GM23338 (cell line): ENCODE data around the gene MPP2. TPM values are rescaled to one million over a fixed set of nuclear protein-coding genes. Genes with fewer than 3 reads are reported as not detected.
A peak's percentile ranks its signal among the peaks of the same experiment; 100 is the strongest.

Experiments used
- ATAC-seq: fragments of 200-7000 bp; cut with Tn5 transposase; 3 replicates; pipeline ENCODE4 v1.9.1; 2020
- DNase-seq: peaks from one replicate; pipeline ENCODE4 v3.0.0-alpha.2; 2015; ENCODE audit warnings: low spot score
- H2AFZ ChIP-seq: fragments of 200-600 bp; sonication (generic); 2 replicates; pipeline ENCODE4 v1.8.0; 2016; ENCODE audit warnings: antibody characterized with exemption, mild to moderate bottlenecking, moderate library complexity
- H3F3A ChIP-seq: fragments of 200-600 bp; sonication (generic); replicated peaks from 2 replicates; pipeline ENCODE4 v1.8.0; 2017; ENCODE audit warnings: antibody characterized with exemption, mixed run types, low read depth
- H3K27ac ChIP-seq: fragments of 200-600 bp; sonication (generic); 2 replicates; pipeline ENCODE4 v1.6.1; 2016; ENCODE audit warnings: low read depth
- H3K27me3 ChIP-seq: fragments of 200-600 bp; sonication (generic); 2 replicates; pipeline ENCODE4 v1.8.0; 2016; ENCODE audit warnings: mild to moderate bottlenecking, mixed run types, moderate library complexity; ENCODE audit not compliant: insufficient read depth
- H3K36me3 ChIP-seq: fragments of 200-600 bp; sonication (generic); 2 replicates; pipeline ENCODE4 v1.8.0; 2016; ENCODE audit warnings: mild to moderate bottlenecking; ENCODE audit not compliant: insufficient read depth
- H3K4me1 ChIP-seq: fragments of 200-600 bp; sonication (generic); 2 replicates; pipeline ENCODE4 v1.8.0; 2016; ENCODE audit warnings: mild to moderate bottlenecking, moderate library complexity; ENCODE audit not compliant: insufficient read depth
- H3K4me2 ChIP-seq: fragments of 200-600 bp; sonication (generic); 2 replicates; pipeline ENCODE4 v1.7.1; 2017; ENCODE audit warnings: mixed run types
- H3K4me3 ChIP-seq: fragments of 200-600 bp; sonication (generic); 2 replicates; pipeline ENCODE4 v1.6.1; 2016; ENCODE audit warnings: mixed run types
- H3K79me2 ChIP-seq: fragments of 200-600 bp; sonication (generic); replicated peaks from 2 replicates; pipeline ENCODE4 v1.8.0; 2017; ENCODE audit warnings: mild to moderate bottlenecking; ENCODE audit not compliant: insufficient read depth
- H3K9me2 ChIP-seq: fragments of 200-600 bp; sonication (generic); 2 replicates; pipeline ENCODE4 v1.8.0; 2017; ENCODE audit not compliant: insufficient read depth
- H4K20me1 ChIP-seq: fragments of 200-600 bp; sonication (generic); replicated peaks from 2 replicates; pipeline ENCODE4 v1.8.0; 2017; ENCODE audit warnings: mild to moderate bottlenecking; ENCODE audit not compliant: insufficient read depth
- H3K27ac Mint-ChIP-seq: 2 replicates; pipeline ENCODE4 v1.8.0; 2020; ENCODE audit warnings: inconsistent platforms, mild to moderate bottlenecking, moderate library complexity, mixed read lengths
- H3K27me3 Mint-ChIP-seq: 3 replicates; pipeline ENCODE4 v1.8.0; 2022; ENCODE audit warnings: low read depth, mild to moderate bottlenecking, moderate library complexity, mixed read lengths, inconsistent platforms; ENCODE audit not compliant: insufficient read depth, poor library complexity
- H3K36me3 Mint-ChIP-seq: 3 replicates; pipeline ENCODE4 v1.8.0; 2021; ENCODE audit warnings: low read depth, mild to moderate bottlenecking, inconsistent platforms, moderate library complexity, mixed read lengths
- H3K4me1 Mint-ChIP-seq: 3 replicates; pipeline ENCODE4 v1.8.0; 2020; ENCODE audit warnings: mild to moderate bottlenecking, inconsistent platforms, mixed read lengths
- H3K4me3 Mint-ChIP-seq: 3 replicates; pipeline ENCODE4 v1.8.0; 2021; ENCODE audit warnings: moderate library complexity, mild to moderate bottlenecking, inconsistent platforms, mixed read lengths
- H3K9me3 Mint-ChIP-seq: 3 replicates; pipeline ENCODE4 v1.8.0; 2020; ENCODE audit warnings: moderate library complexity, mild to moderate bottlenecking, inconsistent platforms, mixed read lengths
- CREB1 ChIP-seq: fragments of 250-450 bp; sonication (Bioruptor Pico); IDR thresholded peaks from 2 replicates; pipeline ENCODE4 v1.5.0; 2020; ENCODE audit warnings: low read depth, mild to moderate bottlenecking, moderate library complexity
- CTCF ChIP-seq, 2 experiments: fragments of 200-600 bp in 1 of 2; sonication (generic) in 1 of 2; conservative IDR thresholded peaks; 2 replicates each; pipeline versions ENCODE4 v1.5.1 to v1.6.1; 2016 to 2017; ENCODE audit warnings: antibody characterized with exemption in 2 of 2, low read depth in 2 of 2, mild to moderate bottlenecking in 2 of 2, moderate library complexity in 1 of 2
- ETS1 ChIP-seq: IDR thresholded peaks from 2 replicates; pipeline ENCODE4 v1.6.1; 2016; ENCODE audit warnings: antibody characterized with exemption
- EZH2 ChIP-seq: fragments of 200-600 bp; sonication (generic); IDR thresholded peaks from one replicate; pipeline ENCODE4 v1.8.0; 2017; ENCODE audit warnings: antibody characterized with exemption, mild to moderate bottlenecking, low read depth; ENCODE audit not compliant: unreplicated experiment
- EZH2phosphoT487 ChIP-seq: fragments of 200-600 bp; sonication (generic); IDR thresholded peaks from one replicate; pipeline ENCODE4 v1.8.1; 2018; ENCODE audit warnings: antibody characterized with exemption; ENCODE audit not compliant: unreplicated experiment
- JUNB ChIP-seq: IDR thresholded peaks from one replicate; pipeline ENCODE4 v1.6.1; 2016; ENCODE audit warnings: antibody characterized with exemption; ENCODE audit not compliant: unreplicated experiment
- NANOG ChIP-seq: IDR thresholded peaks from 2 replicates; pipeline ENCODE4 v1.6.1; 2016; ENCODE audit warnings: antibody characterized with exemption, borderline replicate concordance
- POLR2AphosphoS5 ChIP-seq: IDR thresholded peaks from 2 replicates; pipeline ENCODE4 v1.6.1; 2016; ENCODE audit warnings: antibody characterized with exemption, low read depth
- REST ChIP-seq: IDR thresholded peaks from one replicate; pipeline ENCODE4 v1.6.1; 2018; ENCODE audit warnings: antibody characterized with exemption; ENCODE audit not compliant: unreplicated experiment
- STAT1 ChIP-seq: IDR thresholded peaks from one replicate; pipeline ENCODE4 v1.6.1; 2016; ENCODE audit warnings: antibody characterized with exemption; ENCODE audit not compliant: unreplicated experiment
- ZNF114 ChIP-seq: fragments of 250-450 bp; sonication (Bioruptor Pico); IDR thresholded peaks from 2 replicates; pipeline ENCODE4 v1.5.0; 2020; ENCODE audit warnings: mild to moderate bottlenecking, moderate library complexity
- ZNF331 ChIP-seq: fragments of 250-450 bp; sonication (Bioruptor Pico); IDR thresholded peaks from 2 replicates; pipeline ENCODE4 v1.5.0; 2020; ENCODE audit warnings: low read depth, mild to moderate bottlenecking, moderate library complexity
- ZNF462 ChIP-seq: fragments of 250-450 bp; sonication (Bioruptor Pico); IDR thresholded peaks from 2 replicates; pipeline ENCODE4 v1.5.0; 2020; ENCODE audit warnings: mild to moderate bottlenecking, moderate library complexity
- polyA plus RNA-seq: library from polyadenylated mRNA; unstranded; fragments of >200 nt; fragmentation: Nextera tagmentation; extraction: Ambion mirVana; gene quantifications from 2 replicates; pipeline ENCODE4 v1.2.1, GENCODE V29; 2016
- total RNA-seq: library from RNA; depleted of rRNA; stranded (reverse); fragments of >200 nt; shearing (Covaris generic); gene quantifications from 2 replicates; pipeline ENCODE4 v1.2.3, GENCODE V29; 2014

The MPP2 gene
- total and polyA plus RNA-seq, 2 experiments from 2014 or later = 7.8 to 20.7 TPM

- DNase-seq (peak; percentile 79), ATAC-seq (peak; percentile 85)
- Histone ChIP-seq H3K27ac (no peak within 1 kb of the TSS), H3K9me2 (no peaks in the 10 kb centered on the region), H2AFZ (peak within 1 kb of the TSS; percentile 100), H3F3A (0 out of 2 replicates have a peak, but pooled peaks cover 4% of the 10 kb centered on the region), H3K4me1 (peaks cover 6% of the 10 kb centered on the region), H3K4me2 (peak within 1 kb of the TSS; percentile 93), H3K79me2 (no peaks in the 10 kb centered on the region), H4K20me1 (no peaks in the 10 kb centered on the region; the same call in 1 of the 2 replicates), H3K27me3 (peaks cover 24% of the 10 kb centered on the region), H3K36me3 (no peaks in the 10 kb centered on the region), H3K4me3 (peak within 1 kb of the TSS; percentile 88)
- H3K27me3 Mint-ChIP-seq = peaks cover 33% of the 10 kb centered on the region
- no peak within 1 kb of the TSS for H3K27ac Mint-ChIP-seq
- peaks cover 13% of the 10 kb centered on the region; the same call in 2 of the 3 replicates for H3K9me3 Mint-ChIP-seq
- peak within 1 kb of the TSS; percentile 83 for H3K4me3 Mint-ChIP-seq
- TF ChIP-seq ZNF462 (CRISPR knock-in tag) (no peak), REST (no peak), ETS1 (no peak), NANOG (no peak), EZH2 (peak; percentile 28), STAT1 (no peak), CREB1 (CRISPR knock-in tag) (no peak), JUNB (no peak), ZNF331 (CRISPR knock-in tag) (no peak), EZH2phosphoT487 (no peak), POLR2AphosphoS5 (peak; percentile 60; the same call in 1 of the 2 replicates), CTCF (conservative IDR thresholded peaks at IDR 0.05; ENCODE audit: low read depth in 2 of 2) (no peak), ZNF114 (CRISPR knock-in tag) (no peak)
- H3K36me3 Mint-ChIP-seq = peaks cover 8% of the 10 kb centered on the region
- H3K4me1 Mint-ChIP-seq = peaks cover 23% of the 10 kb centered on the region
These were observed 74.1 kb downstream of the MPP2 start, which contains the start of gene MPP3 for GRCh38 chr17:43832976-43833829. TSS of gene MPP3 (minus strand) at chr17:43833146. CDS start at chr17:43831906, 1,240 bp downstream.
